HEK293T (cell line): Measurements from ENCODE around the gene PPP6R2.

Experiments used
- BHLHE40 ChIP-seq: fragments of 450-650 bp; IDR thresholded peaks from 2 replicates; pipeline ENCODE4 v1.6.1; 2016; ENCODE audit warnings: mild to moderate bottlenecking, moderate library complexity, borderline replicate concordance
- ELF4 ChIP-seq: fragments of 450-650 bp; IDR thresholded peaks from 2 replicates; pipeline ENCODE4 v1.6.1; 2017; ENCODE audit warnings: antibody characterized with exemption
- FOXA1 ChIP-seq: fragments of 450-650 bp; IDR thresholded peaks from 2 replicates; pipeline ENCODE4 v1.6.1; 2016; ENCODE audit warnings: mild to moderate bottlenecking
- FOXK2 ChIP-seq: fragments of 450-650 bp; IDR thresholded peaks from 2 replicates; pipeline ENCODE4 v1.6.1; 2016; ENCODE audit warnings: mild to moderate bottlenecking
- FOXM1 ChIP-seq: fragments of 450-650 bp; IDR thresholded peaks from 2 replicates; pipeline ENCODE4 v1.6.1; 2017; ENCODE audit warnings: mild to moderate bottlenecking, borderline replicate concordance
- L3MBTL2 ChIP-seq: fragments of 450-650 bp; conservative IDR thresholded peaks from 2 replicates; pipeline ENCODE4 v1.6.1; 2016; ENCODE audit warnings: mild to moderate bottlenecking
- LEF1 ChIP-seq: fragments of 450-650 bp; IDR thresholded peaks from 2 replicates; pipeline ENCODE4 v1.6.1; 2017; ENCODE audit warnings: mild to moderate bottlenecking, borderline replicate concordance
- PKNOX1 ChIP-seq: fragments of 450-650 bp; IDR thresholded peaks from 2 replicates; pipeline ENCODE4 v1.6.1; 2016
- SP1 ChIP-seq: fragments of 450-650 bp; IDR thresholded peaks from 2 replicates; pipeline ENCODE4 v1.6.1; 2017
- SUZ12 ChIP-seq: fragments of 450-650 bp; IDR thresholded peaks from 2 replicates; pipeline ENCODE4 v1.6.1; 2016; ENCODE audit warnings: mild to moderate bottlenecking
- TARDBP ChIP-seq: fragments of 450-650 bp; IDR thresholded peaks from 2 replicates; pipeline ENCODE4 v1.6.1; 2016
- ZNF384 ChIP-seq: fragments of 450-650 bp; IDR thresholded peaks from 2 replicates; pipeline ENCODE4 v1.6.1; 2016

- TF ChIP-seq ZNF384 (no peak), TARDBP (no peak), ELF4 (no peak), FOXA1 (no peak), PKNOX1 (no peak), L3MBTL2 (no peak), FOXK2 (no peak), SP1 (no peak), BHLHE40 (no peak), LEF1 (no peak), SUZ12 (no peak), FOXM1 (no peak)
These were observed 17.5 kb downstream of the PPP6R2 start for GRCh38 chr22:50360578-50360977.
